IMR-90 (cell line): ENCODE measurements around the gene EVX1. TPM values are rescaled to one million over a fixed set of nuclear protein-coding genes. Genes with fewer than 3 reads are reported as not detected.

Experiments used
- ATAC-seq: fragments of 200-7000 bp; cut with Tn5 transposase; 2 replicates; pipeline ENCODE4 v1.9.1; 2020; ENCODE audit warnings: low read depth, mild to moderate bottlenecking, moderate library complexity
- BruUV-seq: library from RNA; stranded (reverse); fragments of 400-500 nt; replicated peaks from 2 replicates; lab custom pipeline; 2021; lab: Mats Ljungman, UMichigan
- CTCF ChIA-PET: fragments of 300-600 bp; formaldehyde crosslinking; extraction: SDS; loops from one replicate; lab custom pipeline; 2021; ENCODE audit warnings: antibody characterized with exemption; lab: Yijun Ruan, JAX
- POLR2A ChIA-PET: fragments of 300-600 bp; sonication (Branson Sonifier 250); formaldehyde crosslinking; loops from one replicate; lab custom pipeline; 2022; ENCODE audit warnings: antibody characterized with exemption; ENCODE audit not compliant: unreplicated experiment; lab: Charles Lee
- DNase-seq: peaks from one replicate; pipeline ENCODE4 v3.0.0; 2013
- H2AFZ ChIP-seq: replicated peaks from 2 replicates; pipeline ENCODE3; 2013; ENCODE audit warnings: low read length, mild to moderate bottlenecking; ENCODE audit not compliant: poor library complexity
- H2AK5ac ChIP-seq: 2 replicates; pipeline ENCODE4 v1.6.1; 2013; ENCODE audit warnings: low read depth, low read length, inconsistent platforms
- H2AK9ac ChIP-seq: replicated peaks from 2 replicates; pipeline ENCODE3; 2013; ENCODE audit warnings: mild to moderate bottlenecking, low read depth, low read length, moderate library complexity; ENCODE audit not compliant: poor library complexity
- H2BK120ac ChIP-seq: 2 replicates; pipeline ENCODE4 v1.6.1; 2013; ENCODE audit warnings: low read depth, low read length, inconsistent platforms
- H2BK15ac ChIP-seq: 3 replicates; pipeline ENCODE4 v1.6.1; 2013; ENCODE audit warnings: low read depth, low read length, inconsistent platforms
- H2BK20ac ChIP-seq: 2 replicates; pipeline ENCODE4 v1.6.1; 2013; ENCODE audit warnings: low read depth, mild to moderate bottlenecking, inconsistent platforms, low read length, moderate library complexity
- H2BK5ac ChIP-seq: 2 replicates; pipeline ENCODE4 v1.6.1; 2013; ENCODE audit warnings: mild to moderate bottlenecking, low read depth, low read length, inconsistent platforms; ENCODE audit not compliant: poor library complexity, severe bottlenecking
- H3K14ac ChIP-seq: replicated peaks from 2 replicates; pipeline ENCODE4 v1.6.1; 2013; ENCODE audit warnings: low read depth, low read length, inconsistent platforms
- H3K18ac ChIP-seq: 2 replicates; pipeline ENCODE4 v1.6.1; 2013; ENCODE audit warnings: low read depth, low read length, control low read depth
- H3K23ac ChIP-seq: 2 replicates; pipeline ENCODE4 v1.6.1; 2013; ENCODE audit warnings: low read depth, low read length, inconsistent platforms
- H3K27ac ChIP-seq: 2 replicates; pipeline ENCODE4 v1.5.1; 2013; ENCODE audit warnings: mild to moderate bottlenecking, control low read depth, low read length; ENCODE audit not compliant: insufficient read depth
- H3K27me3 ChIP-seq: 2 replicates; pipeline ENCODE4 v1.6.1; 2013; ENCODE audit warnings: low read length; ENCODE audit not compliant: control insufficient read depth, insufficient read depth
- H3K36me3 ChIP-seq: 2 replicates; pipeline ENCODE4 v1.6.1; 2013; ENCODE audit warnings: low read length, mixed read lengths; ENCODE audit not compliant: control insufficient read depth, insufficient read depth
- H3K4ac ChIP-seq: 2 replicates; pipeline ENCODE4 v1.6.1; 2013; ENCODE audit warnings: low read depth, low read length, inconsistent platforms
- H3K4me1 ChIP-seq: 2 replicates; pipeline ENCODE4 v1.6.1; 2013; ENCODE audit warnings: low read length, mixed read lengths; ENCODE audit not compliant: control insufficient read depth, insufficient read depth
- H3K4me2 ChIP-seq: 2 replicates; pipeline ENCODE4 v1.6.1; 2013; ENCODE audit warnings: low read depth, mild to moderate bottlenecking, control low read depth, low read length, moderate library complexity
- H3K4me3 ChIP-seq: 2 replicates; pipeline ENCODE4 v1.5.1; 2013; ENCODE audit warnings: low read depth, mild to moderate bottlenecking, control low read depth, low read length, moderate library complexity; ENCODE audit not compliant: insufficient read depth
- H3K56ac ChIP-seq: 2 replicates; pipeline ENCODE4 v1.6.1; 2013; ENCODE audit warnings: low read length, inconsistent platforms; ENCODE audit not compliant: insufficient read depth; ENCODE audit errors: extremely low read depth
- H3K79me1 ChIP-seq, 2 experiments: 2 replicates each; pipeline ENCODE4 v1.6.1; 2013; ENCODE audit warnings: low read length in 2 of 2, inconsistent platforms in 1 of 2, low read depth in 1 of 2
- H3K9ac ChIP-seq: 2 replicates; pipeline ENCODE4 v1.6.1; 2013; ENCODE audit warnings: low read depth, low read length, control low read depth
- H3K9me1 ChIP-seq: 2 replicates; pipeline ENCODE4 v1.6.1; 2013; ENCODE audit warnings: low read length, inconsistent platforms; ENCODE audit not compliant: insufficient read depth
- H3K9me3 ChIP-seq: 2 replicates; pipeline ENCODE4 v1.6.1; 2013; ENCODE audit warnings: low read length; ENCODE audit not compliant: control insufficient read depth, insufficient read depth
- H4K20me1 ChIP-seq: 2 replicates; pipeline ENCODE4 v1.6.1; 2013; ENCODE audit warnings: low read length, inconsistent platforms; ENCODE audit not compliant: insufficient read depth
- H4K5ac ChIP-seq: 2 replicates; pipeline ENCODE4 v1.6.1; 2013; ENCODE audit warnings: mild to moderate bottlenecking, low read depth, low read length, control low read depth
- H4K8ac ChIP-seq, 2 experiments: 2 replicates each; pipeline ENCODE4 v1.6.1; 2013; ENCODE audit warnings: low read depth in 2 of 2, low read length in 2 of 2, control low read depth in 1 of 2, inconsistent platforms in 1 of 2
- H4K91ac ChIP-seq: 2 replicates; pipeline ENCODE4 v1.6.1; 2013; ENCODE audit warnings: low read depth, low read length, inconsistent platforms; ENCODE audit not compliant: insufficient read depth
- BHLHE40 ChIP-seq: fragments of 150-350 bp; IDR thresholded peaks from 2 replicates; pipeline ENCODE4 v1.6.1; 2016; ENCODE audit warnings: mild to moderate bottlenecking, low read depth, low read length
- CEBPB ChIP-seq: IDR thresholded peaks from 2 replicates; pipeline ENCODE4 v1.6.1; 2012; ENCODE audit warnings: low read depth, low read length, improper control_type of control experiment
- CHD1 ChIP-seq: IDR thresholded peaks from 2 replicates; pipeline ENCODE4 v1.6.1; 2012; ENCODE audit warnings: low read depth, low read length, improper control_type of control experiment
- FOS ChIP-seq: fragments of 150-350 bp; IDR thresholded peaks from 2 replicates; pipeline ENCODE4 v1.6.1; 2016; ENCODE audit warnings: low read depth, low read length
- MXI1 ChIP-seq: IDR thresholded peaks from 2 replicates; pipeline ENCODE4 v1.6.1; 2012; ENCODE audit warnings: low read depth, mild to moderate bottlenecking, low read length, moderate library complexity, borderline replicate concordance
- POLR2A ChIP-seq: IDR thresholded peaks from 2 replicates; pipeline ENCODE4 v1.6.1; 2012; ENCODE audit warnings: mild to moderate bottlenecking, low read depth, low read length
- RCOR1 ChIP-seq: IDR thresholded peaks from 2 replicates; pipeline ENCODE4 v1.6.1; 2012; ENCODE audit warnings: mild to moderate bottlenecking, low read length, improper control_type of control experiment; ENCODE audit not compliant: insufficient replicate concordance
- RFX5 ChIP-seq: IDR thresholded peaks from 2 replicates; pipeline ENCODE4 v1.8.0; 2012; ENCODE audit warnings: low read depth, mild to moderate bottlenecking, low read length, moderate library complexity
- SMC3 ChIP-seq: fragments of 150-350 bp; IDR thresholded peaks from 2 replicates; pipeline ENCODE4 v1.6.1; 2016; ENCODE audit warnings: low read depth, mild to moderate bottlenecking, antibody characterized with exemption, low read length, moderate library complexity
- WGBS, 2 experiments: methylation state at CpG; one replicate each; pipeline versions ENCODE4 v1.1.5 to v1.1.7; 2013; ENCODE audit warnings: missing lambda C conversion rate in 2 of 2; ENCODE audit not compliant: insufficient read length in 1 of 2; ENCODE audit errors: extremely low coverage in 2 of 2; 5-methylcytosine and 5-hydroxymethylcytosine counted together
- dilution Hi-C: fragments of 300-500 bp; cut with HindIII; formaldehyde crosslinking; loops from one replicate; pipeline ENCODE4 v1.14.3; 2018; ENCODE audit warnings: low sequenced_read_pairs; ENCODE audit not compliant: unreplicated experiment
- in situ Hi-C: fragments of 300-500 bp; cut with MboI; formaldehyde crosslinking; loops from 3 replicates; pipeline ENCODE4 v1.14.3; 2019; ENCODE audit warnings: low sequenced_read_pairs, inconsistent platforms, mixed read lengths
- intact Hi-C: fragments of 100-400 bp; cut with micrococcal nuclease; formaldehyde crosslinking; loops from 2 replicates; pipeline ENCODE4 v1.10.0; 2022
- polyA plus RNA-seq, 3 experiments: library from polyadenylated mRNA; depleted of rRNA; stranded (reverse); fragments of >200 nt; gene quantifications; 2 replicates each; pipeline ENCODE4 v1.2.3, GENCODE V29; 2012; ENCODE audit warnings: low replicate concordance in 1 of 3
- total RNA-seq: library from RNA; depleted of rRNA; stranded (reverse); fragments of >200 nt; gene quantifications from 2 replicates; pipeline ENCODE4 v1.2.3, GENCODE V29; 2012
- TF ChIP-seq, protein P1 (sequence below): fragments of 150-350 bp; IDR thresholded peaks from 2 replicates; pipeline ENCODE4 v1.6.1; 2017; ENCODE audit warnings: mild to moderate bottlenecking, antibody characterized with exemption, low read length, low read depth

The EVX1 gene
- total and polyA plus RNA-seq, 2 of the 4 experiments (the other 2 are of a cell fraction): not detected

DNA sequence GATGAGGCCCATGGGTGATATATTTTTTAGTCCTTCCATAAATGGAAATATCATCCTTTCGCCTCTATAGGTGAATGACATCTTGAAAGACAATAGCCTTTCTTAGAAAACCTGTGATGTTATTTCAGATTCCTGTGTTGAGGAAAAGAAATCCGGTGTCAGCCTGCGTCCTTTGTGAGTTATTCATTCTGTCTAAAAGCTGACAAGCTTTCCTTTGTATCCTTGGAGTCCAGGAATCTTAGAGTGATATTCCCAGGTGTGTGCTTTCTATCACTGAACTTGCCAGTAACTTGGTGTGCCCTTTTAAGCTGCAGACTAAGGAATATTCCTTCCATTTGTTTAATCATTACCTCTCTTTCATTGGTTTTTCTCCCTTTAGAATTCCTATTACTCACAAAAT is 41.0 kb downstream of the EVX1 start:
- WGBS, 2 experiments: no CpG with 5 or more reads among the region's 3 CpGs
- intact Hi-C loops: no loop called here

More for the DNA sequence above, 41.0 kb downstream of the EVX1 start:
- no peak overlapping the region for H2BK120ac ChIP-seq
- no peaks in the 10 kb centered on the region for H3K36me3 ChIP-seq
- no peak overlapping the region for H3K4me3 ChIP-seq
- H2AK5ac ChIP-seq: no peak overlapping the region
- dilution Hi-C loops: no loop called here
- no TSS peak for BruUV-seq
- no peak overlapping the region for H3K4me2 ChIP-seq
- H4K5ac ChIP-seq: no peak overlapping the region
- no peak overlapping the region for H2BK15ac ChIP-seq
- no peak overlapping the region for H2BK5ac ChIP-seq
- no peaks in the 10 kb centered on the region for H4K20me1 ChIP-seq
- no peak overlapping the region for H3K56ac ChIP-seq
- no peaks in the 10 kb centered on the region for H3K9me1 ChIP-seq
- no peak overlapping the region for H3K14ac ChIP-seq
- H3K27me3 ChIP-seq: no peaks in the 10 kb centered on the region; the same call in 1 of the 2 replicates
- TF ChIP-seq BHLHE40: no peak
- no peak for TF ChIP-seq POLR2A
- TF ChIP-seq, protein P1, sequence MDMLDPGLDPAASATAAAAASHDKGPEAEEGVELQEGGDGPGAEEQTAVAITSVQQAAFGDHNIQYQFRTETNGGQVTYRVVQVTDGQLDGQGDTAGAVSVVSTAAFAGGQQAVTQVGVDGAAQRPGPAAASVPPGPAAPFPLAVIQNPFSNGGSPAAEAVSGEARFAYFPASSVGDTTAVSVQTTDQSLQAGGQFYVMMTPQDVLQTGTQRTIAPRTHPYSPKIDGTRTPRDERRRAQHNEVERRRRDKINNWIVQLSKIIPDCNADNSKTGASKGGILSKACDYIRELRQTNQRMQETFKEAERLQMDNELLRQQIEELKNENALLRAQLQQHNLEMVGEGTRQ: no peak
- no peak for TF ChIP-seq MXI1
- no peak for TF ChIP-seq CEBPB
- TF ChIP-seq CHD1: no peak
- TF ChIP-seq RFX5: no peak
- no peak for TF ChIP-seq FOS
- TF ChIP-seq SMC3: no peak
- TF ChIP-seq RCOR1: no peak
- no peaks in the 10 kb centered on the region for H3K4me1 ChIP-seq
- ChIA-PET POLR2A (no interaction called here), CTCF (no interaction called here)
- H2AK9ac ChIP-seq: no peak overlapping the region
- no peak overlapping the region for H3K27ac ChIP-seq
- H3K18ac ChIP-seq: no peak overlapping the region
- H3K79me1 ChIP-seq: no peaks in the 10 kb centered on the region
- no peak overlapping the region for H3K4ac ChIP-seq
- DNase-seq (no peak), ATAC-seq (no peak)
- no peak overlapping the region for H3K23ac ChIP-seq
- no peak overlapping the region for H4K91ac ChIP-seq
- H2AFZ ChIP-seq: no peak overlapping the region
- H4K8ac ChIP-seq: no peak overlapping the region
- H3K9ac ChIP-seq: no peak overlapping the region
- in situ Hi-C loops: no loop called here
- H3K9me3 ChIP-seq: no peaks in the 10 kb centered on the region
- no peak overlapping the region for H2BK20ac ChIP-seq
